CD14-positive monocyte (primary cell): ENCODE measurements around the gene ANAPC7. TPM values are rescaled to one million over a fixed set of nuclear protein-coding genes. Genes with fewer than 3 reads are reported as not detected.
"Not testable (repeated sequence)": the region's sequence is repeated elsewhere in the genome, so short reads cannot be mapped to it uniquely, and the experiment has no call there.

ENCODE experiments used
- DNase-seq, 3 donors: peaks; one replicate each; pipeline ENCODE4 v3.0.0-alpha.2; 2011 to 2022
- H2AFZ ChIP-seq: 2 replicates; pipeline ENCODE4 v1.6.0; 2012; ENCODE audit warnings: mild to moderate bottlenecking, low read depth, low read length, inconsistent platforms; ENCODE audit not compliant: insufficient read depth, poor library complexity, severe bottlenecking
- H3K27ac ChIP-seq, 2 donors: 1 replicate in 1 of 2; 2 replicates in 1 of 2; pipeline ENCODE4 v1.5.1; 2012 to 2013; ENCODE audit warnings: low read length in 2 of 2, control low read depth in 1 of 2, inconsistent platforms in 1 of 2, low read depth in 1 of 2, mild to moderate bottlenecking in 1 of 2
- H3K27me3 ChIP-seq, 2 donors: one replicate each; pipeline versions ENCODE4 v1.6.0 to v1.6.1; 2011 to 2013; ENCODE audit warnings: low read length in 2 of 2; ENCODE audit not compliant: control insufficient read depth in 2 of 2, insufficient read depth in 2 of 2
- H3K36me3 ChIP-seq, 2 donors: replicated peaks in 1 of 2; 1 replicate in 1 of 2; 2 replicates in 1 of 2; pipeline versions ENCODE4 v1.5.1 to v1.6.1; 2012 to 2013; ENCODE audit warnings: low read length in 2 of 2, control low read depth in 1 of 2, inconsistent platforms in 1 of 2, mild to moderate bottlenecking in 1 of 2; ENCODE audit not compliant: insufficient read depth in 2 of 2, control insufficient read depth in 1 of 2
- H3K4me1 ChIP-seq, 2 donors: 1 replicate in 1 of 2; 2 replicates in 1 of 2; pipeline versions ENCODE4 v1.5.1 to v1.6.1; 2012 to 2013; ENCODE audit warnings: low read length in 2 of 2, control low read depth in 1 of 2, inconsistent platforms in 1 of 2, mild to moderate bottlenecking in 1 of 2, moderate library complexity in 1 of 2; ENCODE audit not compliant: insufficient read depth in 2 of 2, control insufficient read depth in 1 of 2
- H3K4me2 ChIP-seq: replicated peaks from 2 replicates; pipeline ENCODE3; 2012; ENCODE audit warnings: low read length, moderate library complexity, mild to moderate bottlenecking; ENCODE audit not compliant: poor library complexity, severe bottlenecking; ENCODE audit errors: extremely low read depth
- H3K4me3 ChIP-seq, 3 experiments: fragments of 200-600 bp in 1 of 3; sonication (generic) in 1 of 3; replicated peaks in 1 of 3; 1 replicate in 2 of 3; 2 replicates in 1 of 3; pipeline ENCODE4 v1.5.1; 2011 to 2013; ENCODE audit warnings: low read length in 3 of 3, mild to moderate bottlenecking in 3 of 3, control low read depth in 2 of 3, low read depth in 2 of 3, inconsistent platforms in 1 of 3, moderate library complexity in 1 of 3
- H3K79me2 ChIP-seq: 2 replicates; pipeline ENCODE4 v1.6.0; 2012; ENCODE audit warnings: mild to moderate bottlenecking, control low read depth, inconsistent platforms, low read length, moderate library complexity; ENCODE audit not compliant: insufficient read depth
- H3K9ac ChIP-seq: 2 replicates; pipeline ENCODE4 v1.6.0; 2017; ENCODE audit warnings: low read length, mild to moderate bottlenecking; ENCODE audit not compliant: insufficient read depth, poor library complexity, severe bottlenecking
- H3K9me3 ChIP-seq, 2 donors: replicated peaks in 1 of 2; 1 replicate in 1 of 2; 2 replicates in 1 of 2; pipeline versions ENCODE4 v1.5.1 to v1.6.1; 2012 to 2013; ENCODE audit warnings: low read length in 2 of 2, control low read depth in 1 of 2; ENCODE audit not compliant: control insufficient read depth in 1 of 2, insufficient read depth in 1 of 2
- H4K20me1 ChIP-seq: 2 replicates; pipeline ENCODE4 v1.6.0; 2012; ENCODE audit warnings: mild to moderate bottlenecking, low read length, control low read depth, moderate library complexity; ENCODE audit not compliant: insufficient read depth
- H3K27ac Mint-ChIP-seq, 7 donors: one replicate each; pipeline ENCODE4 v1.8.0; 2020; ENCODE audit warnings: mild to moderate bottlenecking in 7 of 7, mixed read lengths in 7 of 7, moderate library complexity in 6 of 7, inconsistent platforms in 2 of 7
- H3K27me3 Mint-ChIP-seq, 3 donors: one replicate each; pipeline ENCODE4 v1.8.0; 2021 to 2022; ENCODE audit warnings: low read depth in 3 of 3, mild to moderate bottlenecking in 3 of 3, mixed read lengths in 3 of 3, moderate library complexity in 3 of 3, inconsistent platforms in 1 of 3
- H3K36me3 Mint-ChIP-seq, 2 donors: one replicate each; pipeline ENCODE4 v1.8.0; 2020; ENCODE audit warnings: mixed read lengths in 2 of 2, inconsistent platforms in 1 of 2, mild to moderate bottlenecking in 1 of 2
- H3K4me1 Mint-ChIP-seq: one replicate; pipeline ENCODE4 v1.8.0; 2020; ENCODE audit warnings: mild to moderate bottlenecking, mixed read lengths
- H3K4me3 Mint-ChIP-seq, 2 donors: one replicate each; pipeline ENCODE4 v1.8.0; 2020; ENCODE audit warnings: mild to moderate bottlenecking in 2 of 2, mixed read lengths in 2 of 2, moderate library complexity in 1 of 2
- H3K9me3 Mint-ChIP-seq, 7 donors: one replicate each; pipeline ENCODE4 v1.8.0; 2020 to 2022; ENCODE audit warnings: mixed read lengths in 7 of 7, mild to moderate bottlenecking in 6 of 7, moderate library complexity in 6 of 7, inconsistent platforms in 2 of 7
- CTCF ChIP-seq: fragments of 200-600 bp; IDR thresholded peaks from one replicate; pipeline ENCODE4 v1.8.0; 2022; ENCODE audit warnings: antibody characterized with exemption, mild to moderate bottlenecking
- WGBS: methylation state at CpG from one replicate; pipeline ENCODE4 v1.1.5; 2013; ENCODE audit warnings: missing lambda C conversion rate; ENCODE audit not compliant: insufficient coverage; 5-methylcytosine and 5-hydroxymethylcytosine counted together
- intact Hi-C, 2 donors: fragments of 100-400 bp; cut with micrococcal nuclease; formaldehyde crosslinking; loops; one replicate each; pipeline versions ENCODE4 v1.15.0 to v1.15.1; 2023
- polyA plus RNA-seq, 3 donors: library from polyadenylated mRNA; depleted of rRNA in 1 of 3; unstranded in 2 of 3; stranded (reverse) in 1 of 3; fragments of 300-500 nt in 2 of 3; fragments of >200 nt in 1 of 3; fragmentation: Illumina TruSeq in 2 of 3; gene quantifications; 1 replicate in 2 of 3; 2 replicates in 1 of 3; pipeline ENCODE4 v1.2.3, GENCODE V29; 2012 to 2021

The ANAPC7 gene
- polyA plus RNA-seq, 3 donors: 12.9 to 41.6 (median 17.2) TPM

GRCh38 chr12:110379631-110380030, 23.9 kb downstream of the ANAPC7 start:
- Mint-ChIP-seq H3K9me3 (no peaks in the 10 kb centered on the region), H3K36me3 (peaks cover 60 to 87% of the 10 kb centered on the region in 2 donors), H3K4me3 (no peak overlapping the region), H3K27me3 (peaks cover 0 to 1% (median 1%) of the 10 kb centered on the region in 3 donors), H3K27ac (peak overlapping the region in 3 of 7 donors; percentile 42 to 60 (median 60)), H3K4me1 (peaks cover 18% of the 10 kb centered on the region)
- Histone ChIP-seq H3K79me2 (no peaks in the 10 kb centered on the region), H2AFZ (no peak overlapping the region), H3K9me3 (no peaks in the 10 kb centered on the region), H3K4me1 (peaks cover 18% of the 10 kb centered on the region in 2 donors), H3K36me3 (peaks cover 55 to 79% of the 10 kb centered on the region in 2 donors), H4K20me1 (no peaks in the 10 kb centered on the region), H3K4me3 (no peak overlapping the region), H3K9ac (no peak overlapping the region), H3K27ac (peak overlapping the region in 1 of 2 donors; percentile 47), H3K4me2 (no peak overlapping the region), H3K27me3 (no peaks in the 10 kb centered on the region)
- no peak for TF ChIP-seq CTCF
- intact Hi-C loops: no loop called here
- 0% methylated on average over 1 of the region's 2 CpGs for WGBS
- DNase-seq: no peak

GRCh38 chr12:110379197-110379596, 24.3 kb downstream of the ANAPC7 start:
- H3K4me1 ChIP-seq: peaks cover 18% of the 10 kb centered on the region in 2 donors
- Mint-ChIP-seq H3K4me1 (peaks cover 18% of the 10 kb centered on the region), H3K27ac (peak overlapping the region in 6 of 7 donors; percentile 26 to 82 (median 61)), H3K9me3 (no peaks in the 10 kb centered on the region), H3K36me3 (peaks cover 61 to 86% of the 10 kb centered on the region in 2 donors), H3K4me3 (no peak overlapping the region), H3K27me3 (peaks cover 0 to 1% (median 1%) of the 10 kb centered on the region in 3 donors)
- H3K4me3 ChIP-seq: no peak overlapping the region
- H3K9ac ChIP-seq: no peak overlapping the region
- no peak for DNase-seq
- H3K9me3 ChIP-seq: no peaks in the 10 kb centered on the region
- H3K4me2 ChIP-seq: no peak overlapping the region
- intact Hi-C loops: no loop called here
- no peaks in the 10 kb centered on the region for H3K79me2 ChIP-seq
- no peak overlapping the region for H2AFZ ChIP-seq
- H3K36me3 ChIP-seq: peaks cover 59 to 79% of the 10 kb centered on the region in 2 donors
- no peaks in the 10 kb centered on the region for H3K27me3 ChIP-seq
- no CpG with 5 or more reads among the region's 3 CpGs for WGBS
- H3K27ac ChIP-seq: peak overlapping the region; percentile 14 to 47
- H4K20me1 ChIP-seq: no peaks in the 10 kb centered on the region
- no peak for TF ChIP-seq CTCF

- Histone ChIP-seq H3K36me3 (peaks cover 67 to 84% of the 10 kb centered on the region in 2 donors), H3K4me1 (peaks cover 18% of the 10 kb centered on the region in 2 donors)
- H3K79me2 ChIP-seq, H2AFZ ChIP-seq, H3K4me2 ChIP-seq, H3K9me3 ChIP-seq, H3K9ac ChIP-seq, H4K20me1 ChIP-seq, H3K9me3 Mint-ChIP-seq, DNase-seq, H3K4me3 Mint-ChIP-seq, H3K27me3 ChIP-seq, H3K27ac ChIP-seq, intact Hi-C loops, H3K4me3 ChIP-seq, H3K27me3 Mint-ChIP-seq: not testable (repeated sequence)
- peaks cover 69 to 91% of the 10 kb centered on the region in 2 donors for H3K36me3 Mint-ChIP-seq
- peak overlapping the region; percentile 32 to 79 (median 74) for H3K27ac Mint-ChIP-seq
- WGBS: 100% methylated on average over 3 of the region's 17 CpGs
- H3K4me1 Mint-ChIP-seq: peaks cover 18% of the 10 kb centered on the region
These were observed 25.2 kb downstream of the ANAPC7 start for GRCh38 chr12:110378131-110378790.
